GM23338 (cell line): ENCODE data around the gene SLC9A4. TPM values are rescaled to one million over a fixed set of nuclear protein-coding genes. Genes with fewer than 3 reads are reported as not detected.

Source experiments
- ATAC-seq: fragments of 200-7000 bp; cut with Tn5 transposase; 3 replicates; pipeline ENCODE4 v1.9.1; 2020
- DNase-seq: peaks from one replicate; pipeline ENCODE4 v3.0.0-alpha.2; 2015; ENCODE audit warnings: low spot score
- H2AFZ ChIP-seq: fragments of 200-600 bp; sonication (generic); 2 replicates; pipeline ENCODE4 v1.8.0; 2016; ENCODE audit warnings: antibody characterized with exemption, mild to moderate bottlenecking, moderate library complexity
- H3F3A ChIP-seq: fragments of 200-600 bp; sonication (generic); replicated peaks from 2 replicates; pipeline ENCODE4 v1.8.0; 2017; ENCODE audit warnings: antibody characterized with exemption, mixed run types, low read depth
- H3K27ac ChIP-seq: fragments of 200-600 bp; sonication (generic); 2 replicates; pipeline ENCODE4 v1.6.1; 2016; ENCODE audit warnings: low read depth
- H3K27me3 ChIP-seq: fragments of 200-600 bp; sonication (generic); 2 replicates; pipeline ENCODE4 v1.8.0; 2016; ENCODE audit warnings: mild to moderate bottlenecking, mixed run types, moderate library complexity; ENCODE audit not compliant: insufficient read depth
- H3K36me3 ChIP-seq: fragments of 200-600 bp; sonication (generic); 2 replicates; pipeline ENCODE4 v1.8.0; 2016; ENCODE audit warnings: mild to moderate bottlenecking; ENCODE audit not compliant: insufficient read depth
- H3K4me1 ChIP-seq: fragments of 200-600 bp; sonication (generic); 2 replicates; pipeline ENCODE4 v1.8.0; 2016; ENCODE audit warnings: mild to moderate bottlenecking, moderate library complexity; ENCODE audit not compliant: insufficient read depth
- H3K4me2 ChIP-seq: fragments of 200-600 bp; sonication (generic); 2 replicates; pipeline ENCODE4 v1.7.1; 2017; ENCODE audit warnings: mixed run types
- H3K4me3 ChIP-seq: fragments of 200-600 bp; sonication (generic); 2 replicates; pipeline ENCODE4 v1.6.1; 2016; ENCODE audit warnings: mixed run types
- H3K79me2 ChIP-seq: fragments of 200-600 bp; sonication (generic); replicated peaks from 2 replicates; pipeline ENCODE4 v1.8.0; 2017; ENCODE audit warnings: mild to moderate bottlenecking; ENCODE audit not compliant: insufficient read depth
- H3K9me2 ChIP-seq: fragments of 200-600 bp; sonication (generic); 2 replicates; pipeline ENCODE4 v1.8.0; 2017; ENCODE audit not compliant: insufficient read depth
- H4K20me1 ChIP-seq: fragments of 200-600 bp; sonication (generic); replicated peaks from 2 replicates; pipeline ENCODE4 v1.8.0; 2017; ENCODE audit warnings: mild to moderate bottlenecking; ENCODE audit not compliant: insufficient read depth
- H3K27ac Mint-ChIP-seq: 2 replicates; pipeline ENCODE4 v1.8.0; 2020; ENCODE audit warnings: inconsistent platforms, mild to moderate bottlenecking, moderate library complexity, mixed read lengths
- H3K27me3 Mint-ChIP-seq: 3 replicates; pipeline ENCODE4 v1.8.0; 2022; ENCODE audit warnings: low read depth, mild to moderate bottlenecking, moderate library complexity, mixed read lengths, inconsistent platforms; ENCODE audit not compliant: insufficient read depth, poor library complexity
- H3K36me3 Mint-ChIP-seq: 3 replicates; pipeline ENCODE4 v1.8.0; 2021; ENCODE audit warnings: low read depth, mild to moderate bottlenecking, inconsistent platforms, moderate library complexity, mixed read lengths
- H3K4me1 Mint-ChIP-seq: 3 replicates; pipeline ENCODE4 v1.8.0; 2020; ENCODE audit warnings: mild to moderate bottlenecking, inconsistent platforms, mixed read lengths
- H3K4me3 Mint-ChIP-seq: 3 replicates; pipeline ENCODE4 v1.8.0; 2021; ENCODE audit warnings: moderate library complexity, mild to moderate bottlenecking, inconsistent platforms, mixed read lengths
- H3K9me3 Mint-ChIP-seq: 3 replicates; pipeline ENCODE4 v1.8.0; 2020; ENCODE audit warnings: moderate library complexity, mild to moderate bottlenecking, inconsistent platforms, mixed read lengths
- CREB1 ChIP-seq: fragments of 250-450 bp; sonication (Bioruptor Pico); IDR thresholded peaks from 2 replicates; pipeline ENCODE4 v1.5.0; 2020; ENCODE audit warnings: low read depth, mild to moderate bottlenecking, moderate library complexity
- EZH2 ChIP-seq: fragments of 200-600 bp; sonication (generic); IDR thresholded peaks from one replicate; pipeline ENCODE4 v1.8.0; 2017; ENCODE audit warnings: antibody characterized with exemption, mild to moderate bottlenecking, low read depth; ENCODE audit not compliant: unreplicated experiment
- EZH2phosphoT487 ChIP-seq: fragments of 200-600 bp; sonication (generic); IDR thresholded peaks from one replicate; pipeline ENCODE4 v1.8.1; 2018; ENCODE audit warnings: antibody characterized with exemption; ENCODE audit not compliant: unreplicated experiment
- NANOG ChIP-seq: IDR thresholded peaks from 2 replicates; pipeline ENCODE4 v1.6.1; 2016; ENCODE audit warnings: antibody characterized with exemption, borderline replicate concordance
- POLR2AphosphoS5 ChIP-seq: IDR thresholded peaks from 2 replicates; pipeline ENCODE4 v1.6.1; 2016; ENCODE audit warnings: antibody characterized with exemption, low read depth
- STAT1 ChIP-seq: IDR thresholded peaks from one replicate; pipeline ENCODE4 v1.6.1; 2016; ENCODE audit warnings: antibody characterized with exemption; ENCODE audit not compliant: unreplicated experiment
- ZNF114 ChIP-seq: fragments of 250-450 bp; sonication (Bioruptor Pico); IDR thresholded peaks from 2 replicates; pipeline ENCODE4 v1.5.0; 2020; ENCODE audit warnings: mild to moderate bottlenecking, moderate library complexity
- ZNF331 ChIP-seq: fragments of 250-450 bp; sonication (Bioruptor Pico); IDR thresholded peaks from 2 replicates; pipeline ENCODE4 v1.5.0; 2020; ENCODE audit warnings: low read depth, mild to moderate bottlenecking, moderate library complexity
- polyA plus RNA-seq: library from polyadenylated mRNA; unstranded; fragments of >200 nt; fragmentation: Nextera tagmentation; extraction: Ambion mirVana; gene quantifications from 2 replicates; pipeline ENCODE4 v1.2.1, GENCODE V29; 2016
- total RNA-seq: library from RNA; depleted of rRNA; stranded (reverse); fragments of >200 nt; shearing (Covaris generic); gene quantifications from 2 replicates; pipeline ENCODE4 v1.2.3, GENCODE V29; 2014
- TF ChIP-seq, protein P1 (sequence below), 2 experiments: fragments of 200-600 bp in 1 of 2; sonication (generic) in 1 of 2; conservative IDR thresholded peaks; 2 replicates each; pipeline versions ENCODE4 v1.5.1 to v1.6.1; 2016 to 2017; ENCODE audit warnings: antibody characterized with exemption in 2 of 2, low read depth in 2 of 2, mild to moderate bottlenecking in 2 of 2, moderate library complexity in 1 of 2
- TF ChIP-seq, protein P2 (sequence below): IDR thresholded peaks from one replicate; pipeline ENCODE4 v1.6.1; 2018; ENCODE audit warnings: antibody characterized with exemption; ENCODE audit not compliant: unreplicated experiment
- TF ChIP-seq, protein P3 (sequence below): IDR thresholded peaks from 2 replicates; pipeline ENCODE4 v1.6.1; 2016; ENCODE audit warnings: antibody characterized with exemption

SLC9A4 gene
- total and polyA plus RNA-seq, 2 experiments from 2014 or later = not detected

DNA sequence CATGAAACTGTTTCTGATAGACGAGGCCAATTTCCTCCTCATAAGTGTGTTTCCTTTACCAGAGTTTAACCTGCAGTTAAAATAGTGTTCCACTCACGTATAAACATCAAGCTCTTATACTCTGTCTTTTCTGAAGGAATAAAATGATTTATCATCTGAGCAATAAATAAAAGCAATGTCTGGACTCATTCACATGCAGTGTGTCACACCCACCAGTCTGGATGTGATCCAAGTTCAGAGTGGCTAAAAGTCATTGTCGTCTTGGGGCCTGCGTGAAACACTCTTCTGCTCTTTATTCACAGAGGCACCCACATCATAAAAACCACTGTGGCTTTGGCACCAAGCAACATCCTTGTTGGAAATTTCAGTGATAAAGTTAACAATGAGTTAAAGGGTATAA lies 19.5 kb upstream of the SLC9A4 start (continued):
- no peak for TF ChIP-seq ZNF331

DNA sequence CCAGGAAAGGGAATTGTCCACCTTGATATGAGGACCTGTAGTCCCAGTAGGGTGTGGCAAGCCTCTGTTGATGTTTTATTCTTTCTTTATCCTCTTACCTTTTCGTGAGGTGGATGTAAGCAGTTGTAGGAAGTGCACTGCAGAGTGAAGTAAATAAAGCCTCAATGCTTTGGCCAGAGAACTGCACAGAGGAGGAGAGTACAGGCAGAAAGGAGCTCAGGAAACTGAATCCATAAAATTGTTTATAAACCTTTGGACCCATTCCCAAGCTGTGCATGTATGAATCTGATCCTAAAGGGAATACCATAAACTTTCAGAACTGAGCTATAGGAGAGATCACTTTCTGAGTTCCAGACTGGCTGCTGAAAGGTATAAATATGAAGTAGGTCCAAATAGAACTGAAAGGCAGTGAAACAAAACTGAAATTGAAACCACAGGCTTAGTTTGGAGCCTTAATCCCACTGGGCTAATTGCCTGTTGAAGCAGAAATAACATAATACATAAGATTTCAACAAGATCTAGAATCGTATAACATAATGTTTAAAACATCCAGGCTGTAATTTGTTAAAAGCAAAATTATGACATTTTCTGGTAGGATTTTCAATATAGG lies 17.9 kb upstream of the SLC9A4 start:
- Histone ChIP-seq H3K36me3 (no peaks in the 10 kb centered on the region), H3K4me2 (no peak overlapping the region), H2AFZ (no peak overlapping the region), H3K4me1 (no peaks in the 10 kb centered on the region), H3K4me3 (no peak overlapping the region), H3K27ac (no peak overlapping the region), H4K20me1 (no peaks in the 10 kb centered on the region), H3K79me2 (no peaks in the 10 kb centered on the region), H3K9me2 (no peaks in the 10 kb centered on the region), H3F3A (no peaks in the 10 kb centered on the region), H3K27me3 (no peaks in the 10 kb centered on the region)
- Mint-ChIP-seq H3K36me3 (no peaks in the 10 kb centered on the region), H3K27me3 (no peaks in the 10 kb centered on the region), H3K27ac (no peak overlapping the region), H3K9me3 (no peaks in the 10 kb centered on the region; the same call in 1 of the 3 replicates), H3K4me3 (no peak overlapping the region), H3K4me1 (no peaks in the 10 kb centered on the region)
- no peak for TF ChIP-seq NANOG
- TF ChIP-seq ZNF114 (CRISPR knock-in tag) = no peak
- TF ChIP-seq, protein P1, sequence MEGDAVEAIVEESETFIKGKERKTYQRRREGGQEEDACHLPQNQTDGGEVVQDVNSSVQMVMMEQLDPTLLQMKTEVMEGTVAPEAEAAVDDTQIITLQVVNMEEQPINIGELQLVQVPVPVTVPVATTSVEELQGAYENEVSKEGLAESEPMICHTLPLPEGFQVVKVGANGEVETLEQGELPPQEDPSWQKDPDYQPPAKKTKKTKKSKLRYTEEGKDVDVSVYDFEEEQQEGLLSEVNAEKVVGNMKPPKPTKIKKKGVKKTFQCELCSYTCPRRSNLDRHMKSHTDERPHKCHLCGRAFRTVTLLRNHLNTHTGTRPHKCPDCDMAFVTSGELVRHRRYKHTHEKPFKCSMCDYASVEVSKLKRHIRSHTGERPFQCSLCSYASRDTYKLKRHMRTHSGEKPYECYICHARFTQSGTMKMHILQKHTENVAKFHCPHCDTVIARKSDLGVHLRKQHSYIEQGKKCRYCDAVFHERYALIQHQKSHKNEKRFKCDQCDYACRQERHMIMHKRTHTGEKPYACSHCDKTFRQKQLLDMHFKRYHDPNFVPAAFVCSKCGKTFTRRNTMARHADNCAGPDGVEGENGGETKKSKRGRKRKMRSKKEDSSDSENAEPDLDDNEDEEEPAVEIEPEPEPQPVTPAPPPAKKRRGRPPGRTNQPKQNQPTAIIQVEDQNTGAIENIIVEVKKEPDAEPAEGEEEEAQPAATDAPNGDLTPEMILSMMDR (conservative IDR thresholded peaks at IDR 0.05; ENCODE audit: low read depth in 2 of 2) = no peak
- TF ChIP-seq STAT1 = no peak
- TF ChIP-seq, protein P2, sequence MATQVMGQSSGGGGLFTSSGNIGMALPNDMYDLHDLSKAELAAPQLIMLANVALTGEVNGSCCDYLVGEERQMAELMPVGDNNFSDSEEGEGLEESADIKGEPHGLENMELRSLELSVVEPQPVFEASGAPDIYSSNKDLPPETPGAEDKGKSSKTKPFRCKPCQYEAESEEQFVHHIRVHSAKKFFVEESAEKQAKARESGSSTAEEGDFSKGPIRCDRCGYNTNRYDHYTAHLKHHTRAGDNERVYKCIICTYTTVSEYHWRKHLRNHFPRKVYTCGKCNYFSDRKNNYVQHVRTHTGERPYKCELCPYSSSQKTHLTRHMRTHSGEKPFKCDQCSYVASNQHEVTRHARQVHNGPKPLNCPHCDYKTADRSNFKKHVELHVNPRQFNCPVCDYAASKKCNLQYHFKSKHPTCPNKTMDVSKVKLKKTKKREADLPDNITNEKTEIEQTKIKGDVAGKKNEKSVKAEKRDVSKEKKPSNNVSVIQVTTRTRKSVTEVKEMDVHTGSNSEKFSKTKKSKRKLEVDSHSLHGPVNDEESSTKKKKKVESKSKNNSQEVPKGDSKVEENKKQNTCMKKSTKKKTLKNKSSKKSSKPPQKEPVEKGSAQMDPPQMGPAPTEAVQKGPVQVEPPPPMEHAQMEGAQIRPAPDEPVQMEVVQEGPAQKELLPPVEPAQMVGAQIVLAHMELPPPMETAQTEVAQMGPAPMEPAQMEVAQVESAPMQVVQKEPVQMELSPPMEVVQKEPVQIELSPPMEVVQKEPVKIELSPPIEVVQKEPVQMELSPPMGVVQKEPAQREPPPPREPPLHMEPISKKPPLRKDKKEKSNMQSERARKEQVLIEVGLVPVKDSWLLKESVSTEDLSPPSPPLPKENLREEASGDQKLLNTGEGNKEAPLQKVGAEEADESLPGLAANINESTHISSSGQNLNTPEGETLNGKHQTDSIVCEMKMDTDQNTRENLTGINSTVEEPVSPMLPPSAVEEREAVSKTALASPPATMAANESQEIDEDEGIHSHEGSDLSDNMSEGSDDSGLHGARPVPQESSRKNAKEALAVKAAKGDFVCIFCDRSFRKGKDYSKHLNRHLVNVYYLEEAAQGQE = no peak
- TF ChIP-seq ZNF331 = no peak
- TF ChIP-seq CREB1 = no peak
- DNase-seq (no peak), ATAC-seq (no peak)

DNA sequence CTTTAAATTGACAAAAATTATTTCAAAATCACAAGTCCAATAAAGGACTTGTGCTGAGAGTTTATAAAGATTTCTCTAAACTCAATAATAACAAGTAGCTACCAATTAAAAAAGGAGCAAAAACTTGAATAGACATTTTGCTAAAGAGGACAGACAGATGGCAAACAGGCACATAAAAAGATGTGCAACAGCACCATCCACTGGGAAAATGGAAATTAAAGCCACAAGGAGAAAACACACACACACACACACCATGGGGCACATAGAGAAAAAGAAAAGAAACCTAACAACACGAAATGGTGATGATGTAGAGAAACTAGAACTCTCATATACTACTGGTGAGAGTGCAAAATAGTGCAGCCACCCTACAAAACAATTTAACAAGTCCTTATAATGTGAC lies 12.6 kb upstream of the SLC9A4 start:
- Histone ChIP-seq H3K27me3 (no peaks in the 10 kb centered on the region), H3K4me1 (no peaks in the 10 kb centered on the region), H3K36me3 (no peaks in the 10 kb centered on the region), H3K27ac (no peak overlapping the region), H4K20me1 (no peaks in the 10 kb centered on the region), H3F3A (no peaks in the 10 kb centered on the region), H3K4me2 (no peak overlapping the region), H3K4me3 (no peak overlapping the region), H2AFZ (no peak overlapping the region), H3K9me2 (peaks cover 3% of the 10 kb centered on the region; the same call in 1 of the 2 replicates), H3K79me2 (no peaks in the 10 kb centered on the region)
- Mint-ChIP-seq H3K27ac (no peak overlapping the region), H3K36me3 (no peaks in the 10 kb centered on the region), H3K4me3 (no peak overlapping the region), H3K4me1 (no peaks in the 10 kb centered on the region), H3K9me3 (no peaks in the 10 kb centered on the region; the same call in none of the 3 replicates), H3K27me3 (no peaks in the 10 kb centered on the region)
- no peak for DNase-seq
- ATAC-seq = no peak
- TF ChIP-seq EZH2 (no peak), EZH2phosphoT487 (no peak), ZNF114 (CRISPR knock-in tag) (no peak), POLR2AphosphoS5 (no peak), NANOG (no peak), STAT1 (no peak), CREB1 (no peak)
- TF ChIP-seq, protein P3, sequence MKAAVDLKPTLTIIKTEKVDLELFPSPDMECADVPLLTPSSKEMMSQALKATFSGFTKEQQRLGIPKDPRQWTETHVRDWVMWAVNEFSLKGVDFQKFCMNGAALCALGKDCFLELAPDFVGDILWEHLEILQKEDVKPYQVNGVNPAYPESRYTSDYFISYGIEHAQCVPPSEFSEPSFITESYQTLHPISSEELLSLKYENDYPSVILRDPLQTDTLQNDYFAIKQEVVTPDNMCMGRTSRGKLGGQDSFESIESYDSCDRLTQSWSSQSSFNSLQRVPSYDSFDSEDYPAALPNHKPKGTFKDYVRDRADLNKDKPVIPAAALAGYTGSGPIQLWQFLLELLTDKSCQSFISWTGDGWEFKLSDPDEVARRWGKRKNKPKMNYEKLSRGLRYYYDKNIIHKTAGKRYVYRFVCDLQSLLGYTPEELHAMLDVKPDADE = no peak
- TF ChIP-seq, protein P1 (conservative IDR thresholded peaks at IDR 0.05; ENCODE audit: low read depth in 2 of 2) = no peak
